Neural crest cell (in vitro differentiated cells): ENCODE data around the gene CBLB. TPM values are rescaled to one million over a fixed set of nuclear protein-coding genes. Genes with fewer than 3 reads are reported as not detected.

Experiments used
- DNase-seq: peaks from one replicate; pipeline ENCODE4 v3.0.0; 2021; ENCODE audit warnings: low read depth, mixed read lengths, low spot score
- H3K27ac Mint-ChIP-seq: one replicate; pipeline ENCODE4 v1.8.0; 2021; ENCODE audit warnings: mild to moderate bottlenecking, mixed read lengths; ENCODE audit not compliant: unreplicated experiment
- H3K27me3 Mint-ChIP-seq: 2 replicates; pipeline ENCODE4 v1.8.0; 2021; ENCODE audit warnings: low read depth, mild to moderate bottlenecking, mixed read lengths
- H3K36me3 Mint-ChIP-seq: 2 replicates; pipeline ENCODE4 v1.8.0; 2021; ENCODE audit warnings: low read depth, mild to moderate bottlenecking, mixed read lengths
- H3K4me1 Mint-ChIP-seq: 2 replicates; pipeline ENCODE4 v1.8.0; 2021; ENCODE audit warnings: mixed read lengths
- H3K4me3 Mint-ChIP-seq: one replicate; pipeline ENCODE4 v1.8.0; 2021; ENCODE audit warnings: mild to moderate bottlenecking, mixed read lengths
- H3K9me3 Mint-ChIP-seq: 2 replicates; pipeline ENCODE4 v1.8.0; 2021; ENCODE audit warnings: mixed read lengths
- CTCF ChIP-seq: fragments of 200-600 bp; sonication (generic); conservative IDR thresholded peaks from 2 replicates; pipeline ENCODE4 v1.5.0; 2021; ENCODE audit warnings: antibody characterized with exemption, mild to moderate bottlenecking
- total RNA-seq: library from RNA; stranded (reverse); gene quantifications from 2 replicates; pipeline ENCODE4 v1.2.1, GENCODE V29; 2021

Gene CBLB
- total RNA-seq, 1 donor from 2014 or later, result 32.3 TPM

- Mint-ChIP-seq H3K27me3 (no peaks in the 10 kb centered on the region), H3K4me1 (no peaks in the 10 kb centered on the region), H3K4me3 (no peak overlapping the region), H3K9me3 (peaks cover 7% of the 10 kb centered on the region), H3K27ac (no peak overlapping the region), H3K36me3 (peaks cover 2% of the 10 kb centered on the region)
- TF ChIP-seq CTCF, result no peak
- no peak for DNase-seq
Observed at GRCh38 chr3:105911496-105911895, 42.7 kb upstream of the CBLB start.

GRCh38 chr3:105907777-105908176, 39.0 kb upstream of the CBLB start:
- Mint-ChIP-seq H3K4me1 (no peaks in the 10 kb centered on the region), H3K27ac (no peak overlapping the region), H3K4me3 (no peak overlapping the region), H3K36me3 (no peaks in the 10 kb centered on the region), H3K9me3 (peaks cover 6% of the 10 kb centered on the region), H3K27me3 (no peaks in the 10 kb centered on the region)
- DNase-seq, result no peak
- no peak for TF ChIP-seq CTCF

- Mint-ChIP-seq H3K4me1 (no peaks in the 10 kb centered on the region), H3K27ac (no peak overlapping the region), H3K27me3 (no peaks in the 10 kb centered on the region), H3K36me3 (no peaks in the 10 kb centered on the region), H3K9me3 (peaks cover 10% of the 10 kb centered on the region), H3K4me3 (no peak overlapping the region)
- DNase-seq, result no peak
- no peak for TF ChIP-seq CTCF
Observed at GRCh38 chr3:105906836-105907235, 38.0 kb upstream of the CBLB start.

- Mint-ChIP-seq H3K4me1 (no peaks in the 10 kb centered on the region), H3K27me3 (no peaks in the 10 kb centered on the region), H3K9me3 (peaks cover 10% of the 10 kb centered on the region), H3K36me3 (no peaks in the 10 kb centered on the region), H3K4me3 (no peak overlapping the region), H3K27ac (no peak overlapping the region)
- DNase-seq, result no peak
- no peak for TF ChIP-seq CTCF
Observed at GRCh38 chr3:105906345-105906744, 37.5 kb upstream of the CBLB start.

- Mint-ChIP-seq H3K36me3 (no peaks in the 10 kb centered on the region), H3K4me3 (no peak overlapping the region), H3K27me3 (no peaks in the 10 kb centered on the region), H3K9me3 (peaks cover 10% of the 10 kb centered on the region), H3K4me1 (no peaks in the 10 kb centered on the region), H3K27ac (no peak overlapping the region)
- TF ChIP-seq CTCF, result no peak
- DNase-seq, result no peak
Observed at GRCh38 chr3:105905328-105905727, 36.5 kb upstream of the CBLB start.

- DNase-seq, result no peak
- Mint-ChIP-seq H3K4me3 (no peak overlapping the region), H3K4me1 (no peaks in the 10 kb centered on the region), H3K27ac (no peak overlapping the region), H3K27me3 (no peaks in the 10 kb centered on the region), H3K36me3 (no peaks in the 10 kb centered on the region), H3K9me3 (peaks cover 10% of the 10 kb centered on the region)
- TF ChIP-seq CTCF, result no peak
Observed at GRCh38 chr3:105904678-105905284, 36.0 kb upstream of the CBLB start.
